Measurements from ENCODE around the gene PADI2.

GRCh38 chr1:17165823-17166222 is 46.6 kb upstream of the PADI2 start:
- TF ChIP-seq CTCF (IDR thresholded peaks at IDR 0.05) (no peak), POLR2A (IDR thresholded peaks at IDR 0.05) (no peak)
